Measurements from ENCODE around the gene ANKS1B.
"Not testable (repeated sequence)": the region's sequence is repeated elsewhere in the genome, so short reads cannot be mapped to it uniquely, and the experiment has no call there.

GRCh38 chr12:99034201-99034600, 950.5 kb downstream of the ANKS1B start:
- not testable (repeated sequence) for TF ChIP-seq SIN3A (IDR thresholded peaks at IDR 0.05; ENCODE audit: borderline replicate concordance, insufficient read depth, low read depth, low read length); CTCF (IDR thresholded peaks at IDR 0.05)
